Neural cell (in vitro differentiated cells): ENCODE data around the gene DBN1.

ENCODE experiments used
- CTCF ChIP-seq: fragments of 450-650 bp; IDR thresholded peaks from 2 replicates; pipeline ENCODE4 v1.5.1; 2014; ENCODE audit warnings: antibody characterized with exemption, mild to moderate bottlenecking, moderate library complexity; ENCODE audit not compliant: poor library complexity, severe bottlenecking
- RAD21 ChIP-seq: fragments of 450-650 bp; conservative IDR thresholded peaks from 2 replicates; pipeline ENCODE4 v1.6.1; 2014; ENCODE audit warnings: antibody characterized with exemption, mild to moderate bottlenecking, moderate library complexity
- REST ChIP-seq: IDR thresholded peaks from 2 replicates; pipeline ENCODE4 v1.6.1; 2012; ENCODE audit warnings: borderline replicate concordance

- TF ChIP-seq CTCF = no peak
- no peak for TF ChIP-seq REST
- TF ChIP-seq RAD21 = no peak
Measured at GRCh38 chr5:177440990-177441780, 32.2 kb downstream of the DBN1 start.
